K562 (cell line): ENCODE data around the gene PLEK2. TPM values are rescaled to one million over a fixed set of nuclear protein-coding genes. Genes with fewer than 3 reads are reported as not detected.

Source experiments
- ATAC-seq: fragments of 200-7000 bp; cut with Tn5 transposase; 3 replicates; pipeline ENCODE4 v1.9.1; 2020; ENCODE audit warnings: moderate library complexity
- BruUV-seq: library from RNA; stranded (reverse); fragments of 400-500 nt; replicated peaks from 2 replicates; lab custom pipeline; 2021; lab: Mats Ljungman, UMichigan
- CTCF ChIA-PET: fragments of 300-600 bp; formaldehyde crosslinking; extraction: SDS; loops from one replicate; lab custom pipeline; 2021; ENCODE audit warnings: low intra/inter-chr PET ratio; lab: Yijun Ruan, JAX
- POLR2A ChIA-PET: fragments of 300-600, 350-650 bp; sonication (Branson Sonifier 250); formaldehyde crosslinking; extraction: SDS; loops from one replicate; lab custom pipeline; 2021; ENCODE audit warnings: antibody characterized with exemption, inconsistent platforms; lab: Yijun Ruan, JAX
- DNase-seq, 4 experiments: peaks; one replicate each; pipeline versions ENCODE4 v3.0.0 to v3.0.0-alpha.2; 2011 to 2018; ENCODE audit warnings: low spot score in 3 of 4, mixed read lengths in 3 of 4; ENCODE audit errors: extremely low read depth in 1 of 4
- FAIRE-seq: peaks from 2 replicates; lab custom pipeline; 2011; peaks lifted over from hg19 to GRCh38; lab: Jason Lieb, UNC
- H2AFZ ChIP-seq: 2 replicates; pipeline ENCODE4 v1.6.0; 2011; ENCODE audit warnings: low read depth, low read length, control low read depth, inconsistent platforms
- H3K27ac ChIP-seq: fragments of 200-600 bp; 3 replicates; pipeline ENCODE4 v1.8.0; 2011; ENCODE audit warnings: low read depth, mild to moderate bottlenecking, control low read depth, inconsistent platforms, low read length, moderate library complexity, mixed read lengths; ENCODE audit errors: extremely low read depth
- H3K27me3 ChIP-seq, 2 experiments: fragments of 300-600 bp in 1 of 2; 2 replicates in 1 of 2; 3 replicates in 1 of 2; pipeline versions ENCODE4 v1.6.0 to v1.8.0; 2011; ENCODE audit warnings: inconsistent platforms in 2 of 2, low read length in 2 of 2, mild to moderate bottlenecking in 1 of 2, mixed read lengths in 1 of 2, moderate library complexity in 1 of 2; ENCODE audit not compliant: control insufficient read depth in 2 of 2, insufficient read depth in 2 of 2
- H3K36me3 ChIP-seq: fragments of 300-600 bp; 3 replicates; pipeline ENCODE4 v1.8.0; 2011; ENCODE audit warnings: mild to moderate bottlenecking, low read length, inconsistent platforms; ENCODE audit not compliant: control insufficient read depth, insufficient read depth
- H3K4me1 ChIP-seq, 2 experiments: fragments of 200-600 bp in 1 of 2; replicated peaks in 1 of 2; 2 replicates in 1 of 2; 3 replicates in 1 of 2; pipeline versions ENCODE4 v1.5.1 to v1.8.0; 2011; ENCODE audit warnings: inconsistent platforms in 2 of 2, low read length in 2 of 2, mild to moderate bottlenecking in 1 of 2, mixed read lengths in 1 of 2, moderate library complexity in 1 of 2; ENCODE audit not compliant: control insufficient read depth in 2 of 2, insufficient read depth in 2 of 2
- H3K4me2 ChIP-seq: 2 replicates; pipeline ENCODE4 v1.6.1; 2011; ENCODE audit warnings: low read length, control low read depth, inconsistent platforms, mixed read lengths; ENCODE audit not compliant: insufficient read depth
- H3K4me3 ChIP-seq: fragments of 200-600 bp; sonication (generic), shearing (Covaris generic); 2 replicates; pipeline ENCODE4 v1.5.1; 2016; ENCODE audit warnings: control low read depth, inconsistent platforms
- H3K79me2 ChIP-seq: fragments of 200-600 bp; 3 replicates; pipeline ENCODE4 v1.8.0; 2011; ENCODE audit warnings: low read length, inconsistent platforms; ENCODE audit not compliant: control insufficient read depth, insufficient read depth
- H3K9ac ChIP-seq, 2 experiments: 2 replicates each; pipeline versions ENCODE4 v1.6.0 to v1.6.1; 2011; ENCODE audit warnings: low read depth in 2 of 2, low read length in 2 of 2, control low read depth in 1 of 2, inconsistent platforms in 1 of 2, mild to moderate bottlenecking in 1 of 2, mixed read lengths in 1 of 2; ENCODE audit not compliant: insufficient read depth in 1 of 2
- H3K9me1 ChIP-seq: one replicate; pipeline ENCODE4 v1.6.0; 2011; ENCODE audit warnings: inconsistent platforms, mild to moderate bottlenecking, low read length, moderate library complexity; ENCODE audit not compliant: control insufficient read depth, insufficient read depth
- H3K9me3 ChIP-seq: replicated peaks from 2 replicates; pipeline ENCODE4 v1.5.1; 2011; ENCODE audit warnings: low read depth, low read length, inconsistent platforms; ENCODE audit not compliant: control insufficient read depth, insufficient read depth
- H4K20me1 ChIP-seq: replicated peaks from 2 replicates; pipeline ENCODE4 v1.6.1; 2011; ENCODE audit warnings: low read length, inconsistent platforms, mixed read lengths; ENCODE audit not compliant: control insufficient read depth, insufficient read depth
- CAMTA2 ChIP-seq: fragments of 250-450 bp; sonication (Bioruptor Pico); conservative IDR thresholded peaks from 2 replicates; pipeline ENCODE4 v1.5.1; 2022
- CBX8 ChIP-seq: fragments of 200-600 bp; sonication (generic); IDR thresholded peaks from 2 replicates; pipeline ENCODE4 v1.6.1; 2012; ENCODE audit warnings: borderline replicate concordance, mixed run types, low read depth, mild to moderate bottlenecking, moderate library complexity, mixed read lengths, low read length, control low read depth, inconsistent platforms; ENCODE audit not compliant: poor library complexity, severe bottlenecking; ENCODE audit errors: extremely low read depth
- HMG20A ChIP-seq: fragments of 450-650 bp; formaldehyde crosslinking; conservative IDR thresholded peaks from 2 replicates; pipeline ENCODE4 v1.4.0; 2020; ENCODE audit warnings: mild to moderate bottlenecking, mixed read lengths
- NFATC3 ChIP-seq: fragments of 450-650 bp; IDR thresholded peaks from 2 replicates; pipeline ENCODE4 v1.6.1; 2017; ENCODE audit warnings: mild to moderate bottlenecking
- PHF21A ChIP-seq: fragments of 450-650 bp; IDR thresholded peaks from 2 replicates; pipeline ENCODE4 v1.6.1; 2017; ENCODE audit warnings: low read depth, borderline replicate concordance
- PML ChIP-seq: IDR thresholded peaks from 2 replicates; pipeline ENCODE4 v1.6.1; 2012; ENCODE audit warnings: low read length, inconsistent platforms
- PRMT5 ChIP-seq: sonication (generic); formaldehyde crosslinking; IDR thresholded peaks from 2 replicates; pipeline ENCODE4 v1.5.0; 2020; ENCODE audit warnings: missing genetic modification reagents
- SOX6 ChIP-seq: fragments of 450-650 bp; IDR thresholded peaks from 2 replicates; pipeline ENCODE4 v1.6.1; 2014; ENCODE audit warnings: mild to moderate bottlenecking
- TCF7L2 ChIP-seq: fragments of 150-350 bp; IDR thresholded peaks from 2 replicates; pipeline ENCODE4 v1.6.1; 2016; ENCODE audit warnings: low read depth, mild to moderate bottlenecking, low read length, moderate library complexity
- WHSC1 ChIP-seq: IDR thresholded peaks from one replicate; pipeline ENCODE4 v1.6.1; 2012; ENCODE audit warnings: low read length, control low read depth, inconsistent platforms
- ZNF146 ChIP-seq: IDR thresholded peaks from one replicate; pipeline ENCODE4 v1.6.1; 2018; ENCODE audit warnings: missing compliant biosample characterization; ENCODE audit not compliant: unreplicated experiment
- WGBS: fragments of 100-300 bp; shearing (Covaris generic); methylation state at CpG from one replicate; pipeline ENCODE4 v1.1.6; 2016; ENCODE audit warnings: low coverage, mixed read lengths; ENCODE audit not compliant: insufficient coverage; ENCODE audit errors: missing lambda C conversion rate; 5-methylcytosine and 5-hydroxymethylcytosine counted together
- in situ Hi-C: fragments of 300-500 bp; cut with MboI; formaldehyde crosslinking; loops from 4 replicates; pipeline ENCODE4 v1.15.0; 2018; ENCODE audit warnings: inconsistent platforms, mixed read lengths
- intact Hi-C: fragments of 100-400 bp; cut with micrococcal nuclease; formaldehyde crosslinking; loops from 2 replicates; pipeline ENCODE4 v1.14.2; 2022
- polyA plus RNA-seq, 8 experiments: library from polyadenylated mRNA; depleted of rRNA in 4 of 8; stranded (reverse) in 5 of 8; unstranded in 3 of 8; fragments of >200 nt; fragmentation: Nextera tagmentation in 2 of 8; fragmentation: Illumina TruSeq in 1 of 8; extraction: Ambion mirVana in 2 of 8; extraction: Trizol in 1 of 8; gene quantifications; 2 replicates each; pipeline versions ENCODE4 v1.2.1 to v1.2.3, GENCODE V29; 2011 to 2014; ENCODE audit warnings: inconsistent platforms in 1 of 8, missing spikeins in 1 of 8
- total RNA-seq, 7 experiments: library from RNA; depleted of rRNA in 6 of 7; stranded (reverse); fragments of >200 nt in 6 of 7; fragmentation: Illumina TruSeq in 2 of 7; extraction: Trizol in 2 of 7; gene quantifications; 2 replicates each; pipeline versions ENCODE4 v1.2.1 to v1.2.3, GENCODE V29; 2011 to 2021; ENCODE audit warnings: low replicate concordance in 1 of 7
- TF ChIP-seq, protein P1 (sequence below), 2 experiments: IDR thresholded peaks in 1 of 2; conservative IDR thresholded peaks in 1 of 2; 2 replicates each; pipeline ENCODE4 v1.6.1; 2016; ENCODE audit warnings: low read depth in 2 of 2, mild to moderate bottlenecking in 1 of 2, missing compliant biosample characterization in 1 of 2, missing genetic modification characterization in 1 of 2, moderate library complexity in 1 of 2
- TF ChIP-seq, protein P2 (sequence below), 2 experiments: fragments of 450-650 bp in 1 of 2; sonication (generic) in 1 of 2; formaldehyde crosslinking in 1 of 2; IDR thresholded peaks in 1 of 2; conservative IDR thresholded peaks in 1 of 2; 2 replicates each; pipeline versions ENCODE4 v1.6.1 to v1.8.1; 2016 to 2023; ENCODE audit warnings: mild to moderate bottlenecking in 2 of 2, moderate library complexity in 2 of 2, inconsistent platforms in 1 of 2, missing genetic modification reagents in 1 of 2
- TF ChIP-seq, protein P3 (sequence below): fragments of 450-650 bp; IDR thresholded peaks from 2 replicates; pipeline ENCODE4 v1.6.1; 2018; ENCODE audit warnings: mild to moderate bottlenecking, low read depth; ENCODE audit not compliant: partially characterized antibody

The PLEK2 gene
- total and polyA plus RNA-seq, 9 of the 15 experiments (the other 6 are each of a cell fraction or from before 2014, with no cell fraction given): not detected

DNA sequence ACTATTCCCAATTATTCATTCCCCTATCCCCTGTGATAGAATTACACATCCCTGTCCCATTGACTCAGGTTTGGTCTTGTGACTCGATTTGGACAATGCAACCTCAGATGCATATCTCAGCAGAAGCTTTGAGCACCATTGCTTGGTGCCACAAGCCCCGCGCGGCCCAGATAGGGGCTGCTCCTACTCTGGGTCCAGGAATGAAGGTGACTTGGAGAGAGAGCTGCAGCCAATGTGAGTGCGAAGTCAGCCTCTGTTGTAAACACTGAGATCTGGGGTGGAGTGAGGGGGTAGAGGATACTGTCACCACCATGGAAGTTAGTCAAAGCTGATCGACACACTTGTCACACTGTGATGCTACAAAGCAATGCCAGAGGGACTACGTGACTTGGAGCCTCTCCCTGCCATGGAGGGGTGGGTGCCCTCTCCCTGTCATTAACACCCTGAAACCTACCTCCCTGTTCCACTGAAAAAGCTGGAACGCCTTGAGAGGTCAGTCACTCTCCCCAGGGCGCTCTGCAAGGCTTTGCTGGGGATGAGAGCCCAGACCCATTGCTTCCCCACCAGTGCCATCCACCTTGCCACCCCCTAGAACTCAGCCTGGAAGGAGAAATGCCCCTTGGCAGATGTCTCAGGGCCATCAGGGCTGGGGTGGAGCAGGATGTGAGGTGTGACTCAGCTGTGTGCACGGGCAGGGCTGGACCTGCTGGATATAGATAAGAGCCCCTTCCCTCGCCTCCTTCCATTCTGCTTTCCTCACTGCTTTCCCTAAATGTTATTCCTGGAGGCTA is 6.6 kb upstream of the PLEK2 start (continued):
- TF ChIP-seq TCF7L2: no peak
- no peak for TF ChIP-seq PHF21A
- peak; percentile 70 for TF ChIP-seq SOX6
- no peak for TF ChIP-seq PRMT5 (CRISPR knock-in tag)
- TF ChIP-seq, protein P1, sequence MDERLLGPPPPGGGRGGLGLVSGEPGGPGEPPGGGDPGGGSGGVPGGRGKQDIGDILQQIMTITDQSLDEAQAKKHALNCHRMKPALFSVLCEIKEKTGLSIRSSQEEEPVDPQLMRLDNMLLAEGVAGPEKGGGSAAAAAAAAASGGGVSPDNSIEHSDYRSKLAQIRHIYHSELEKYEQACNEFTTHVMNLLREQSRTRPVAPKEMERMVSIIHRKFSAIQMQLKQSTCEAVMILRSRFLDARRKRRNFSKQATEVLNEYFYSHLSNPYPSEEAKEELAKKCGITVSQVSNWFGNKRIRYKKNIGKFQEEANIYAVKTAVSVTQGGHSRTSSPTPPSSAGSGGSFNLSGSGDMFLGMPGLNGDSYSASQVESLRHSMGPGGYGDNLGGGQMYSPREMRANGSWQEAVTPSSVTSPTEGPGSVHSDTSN (CRISPR knock-in tag; IDR thresholded peaks at IDR 0.05; ENCODE audit: low read depth): no peak
- TF ChIP-seq, protein P1 (tag; conservative IDR thresholded peaks at IDR 0.05; ENCODE audit: low read depth): no peak

DNA sequence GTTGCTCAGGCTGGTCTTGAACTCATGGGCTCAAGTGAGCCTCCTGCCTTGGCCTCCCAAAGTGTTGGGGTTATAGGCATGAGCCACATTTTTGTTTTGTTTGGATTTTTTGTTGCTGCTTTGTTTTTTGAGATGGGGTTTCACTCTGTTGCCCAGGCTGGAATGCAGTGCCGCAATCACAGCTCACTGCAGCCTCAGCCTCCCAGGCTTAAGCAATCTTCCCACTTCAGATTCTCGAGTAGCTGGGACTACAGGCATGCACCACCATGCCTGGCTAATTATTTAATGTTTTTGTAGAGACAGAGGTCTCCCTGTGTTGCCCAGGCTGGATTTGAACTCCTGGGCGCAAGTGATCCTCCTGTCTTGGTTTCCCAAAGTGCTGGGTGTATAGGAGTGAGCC is 5.7 kb upstream of the PLEK2 start:
- ChIA-PET POLR2A (no interaction called here), CTCF (no interaction called here)
- intact Hi-C loops: no loop called here
- TF ChIP-seq NFATC3 (no peak), CAMTA2 (CRISPR knock-in tag) (no peak), CBX8 (no peak), WHSC1 (no peak), HMG20A (CRISPR knock-in tag) (no peak), ZNF146 (CRISPR knock-in tag) (no peak), PML (no peak)
- TF ChIP-seq, protein P2, sequence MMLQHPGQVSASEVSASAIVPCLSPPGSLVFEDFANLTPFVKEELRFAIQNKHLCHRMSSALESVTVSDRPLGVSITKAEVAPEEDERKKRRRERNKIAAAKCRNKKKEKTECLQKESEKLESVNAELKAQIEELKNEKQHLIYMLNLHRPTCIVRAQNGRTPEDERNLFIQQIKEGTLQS (IDR thresholded peaks at IDR 0.05): no peak
- TF ChIP-seq, protein P2 (CRISPR knock-in tag; conservative IDR thresholded peaks at IDR 0.05): no peak
- TF ChIP-seq, protein P3, sequence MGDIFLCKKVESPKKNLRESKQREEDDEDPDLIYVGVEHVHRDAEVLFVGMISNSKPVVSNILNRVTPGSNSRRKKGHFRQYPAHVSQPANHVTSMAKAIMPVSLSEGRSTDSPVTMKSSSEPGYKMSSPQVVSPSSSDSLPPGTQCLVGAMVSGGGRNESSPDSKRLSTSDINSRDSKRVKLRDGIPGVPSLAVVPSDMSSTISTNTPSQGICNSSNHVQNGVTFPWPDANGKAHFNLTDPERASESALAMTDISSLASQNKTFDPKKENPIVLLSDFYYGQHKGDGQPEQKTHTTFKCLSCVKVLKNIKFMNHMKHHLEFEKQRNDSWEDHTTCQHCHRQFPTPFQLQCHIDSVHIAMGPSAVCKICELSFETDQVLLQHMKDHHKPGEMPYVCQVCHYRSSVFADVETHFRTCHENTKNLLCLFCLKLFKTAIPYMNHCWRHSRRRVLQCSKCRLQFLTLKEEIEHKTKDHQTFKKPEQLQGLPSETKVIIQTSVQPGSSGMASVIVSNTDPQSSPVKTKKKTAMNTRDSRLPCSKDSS: no peak

More for the DNA sequence above, 5.7 kb upstream of the PLEK2 start:
- FAIRE-seq: no peak
- Histone ChIP-seq H3K9me1 (no peaks in the 10 kb centered on the region), H3K4me1 (peaks cover 41 to 67% of the 10 kb centered on the region in 2 experiments), H2AFZ (no peak overlapping the region), H3K27me3 (no peaks in the 10 kb centered on the region), H3K4me2 (no peak overlapping the region), H3K9ac (no peak overlapping the region; a peak in 1 of 4 replicates), H3K27ac (no peak overlapping the region), H3K4me3 (no peak overlapping the region), H4K20me1 (no peaks in the 10 kb centered on the region), H3K36me3 (no peaks in the 10 kb centered on the region), H3K9me3 (0 out of 2 replicates have a peak, but pooled peaks cover 2% of the 10 kb centered on the region), H3K79me2 (no peaks in the 10 kb centered on the region)
- in situ Hi-C loops: no loop called here
- DNase-seq: no peak
- 100% methylated on average over 1 of the region's 3 CpGs for WGBS
- no TSS peak for BruUV-seq
- no peak for ATAC-seq
